Peyer's patch (tissue), 4 donors: ENCODE measurements around the gene PLAU.

ENCODE experiments used
- POLR2A ChIP-seq, 2 donors: fragments of 450-650 bp; IDR thresholded peaks; one replicate each; pipeline ENCODE4 v1.5.1; 2017; ENCODE audit warnings: antibody characterized with exemption in 2 of 2, mild to moderate bottlenecking in 2 of 2, moderate library complexity in 2 of 2
- TF ChIP-seq, protein P1 (sequence below), 6 experiments: fragments of 450-650 bp in 4 of 6; fragments of 200-600 bp in 2 of 6; sonication (generic) in 1 of 6; IDR thresholded peaks; one replicate each; pipeline ENCODE4 v1.5.1; 2017 to 2019; ENCODE audit warnings: antibody characterized with exemption in 6 of 6, mild to moderate bottlenecking in 3 of 6, moderate library complexity in 1 of 6

GRCh38 chr10:73910764-73911552, at the start of gene PLAU:
- TF ChIP-seq POLR2A (IDR thresholded peaks at IDR 0.05): no peak
- TF ChIP-seq, protein P1, sequence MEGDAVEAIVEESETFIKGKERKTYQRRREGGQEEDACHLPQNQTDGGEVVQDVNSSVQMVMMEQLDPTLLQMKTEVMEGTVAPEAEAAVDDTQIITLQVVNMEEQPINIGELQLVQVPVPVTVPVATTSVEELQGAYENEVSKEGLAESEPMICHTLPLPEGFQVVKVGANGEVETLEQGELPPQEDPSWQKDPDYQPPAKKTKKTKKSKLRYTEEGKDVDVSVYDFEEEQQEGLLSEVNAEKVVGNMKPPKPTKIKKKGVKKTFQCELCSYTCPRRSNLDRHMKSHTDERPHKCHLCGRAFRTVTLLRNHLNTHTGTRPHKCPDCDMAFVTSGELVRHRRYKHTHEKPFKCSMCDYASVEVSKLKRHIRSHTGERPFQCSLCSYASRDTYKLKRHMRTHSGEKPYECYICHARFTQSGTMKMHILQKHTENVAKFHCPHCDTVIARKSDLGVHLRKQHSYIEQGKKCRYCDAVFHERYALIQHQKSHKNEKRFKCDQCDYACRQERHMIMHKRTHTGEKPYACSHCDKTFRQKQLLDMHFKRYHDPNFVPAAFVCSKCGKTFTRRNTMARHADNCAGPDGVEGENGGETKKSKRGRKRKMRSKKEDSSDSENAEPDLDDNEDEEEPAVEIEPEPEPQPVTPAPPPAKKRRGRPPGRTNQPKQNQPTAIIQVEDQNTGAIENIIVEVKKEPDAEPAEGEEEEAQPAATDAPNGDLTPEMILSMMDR (IDR thresholded peaks at IDR 0.05): no peak
